HEK293T (cell line): Measurements from ENCODE around the gene FCER2.

Source experiments
- ARNT ChIP-seq: fragments of 450-650 bp; IDR thresholded peaks from 2 replicates; pipeline ENCODE4 v1.6.1; 2017; ENCODE audit warnings: mild to moderate bottlenecking
- BHLHE40 ChIP-seq: fragments of 450-650 bp; IDR thresholded peaks from 2 replicates; pipeline ENCODE4 v1.6.1; 2016; ENCODE audit warnings: mild to moderate bottlenecking, moderate library complexity, borderline replicate concordance
- CTBP1 ChIP-seq: fragments of 450-650 bp; IDR thresholded peaks from 2 replicates; pipeline ENCODE4 v1.6.1; 2016; ENCODE audit warnings: borderline replicate concordance
- ELF4 ChIP-seq: fragments of 450-650 bp; IDR thresholded peaks from 2 replicates; pipeline ENCODE4 v1.6.1; 2017; ENCODE audit warnings: antibody characterized with exemption
- FOXK2 ChIP-seq: fragments of 450-650 bp; IDR thresholded peaks from 2 replicates; pipeline ENCODE4 v1.6.1; 2016; ENCODE audit warnings: mild to moderate bottlenecking
- FOXM1 ChIP-seq: fragments of 450-650 bp; IDR thresholded peaks from 2 replicates; pipeline ENCODE4 v1.6.1; 2017; ENCODE audit warnings: mild to moderate bottlenecking, borderline replicate concordance
- HDGF ChIP-seq: fragments of 450-650 bp; IDR thresholded peaks from 2 replicates; pipeline ENCODE4 v1.6.1; 2017; ENCODE audit warnings: antibody characterized with exemption, borderline replicate concordance
- L3MBTL2 ChIP-seq: fragments of 450-650 bp; conservative IDR thresholded peaks from 2 replicates; pipeline ENCODE4 v1.6.1; 2016; ENCODE audit warnings: mild to moderate bottlenecking
- NFRKB ChIP-seq: fragments of 450-650 bp; IDR thresholded peaks from 2 replicates; pipeline ENCODE4 v1.6.1; 2016; ENCODE audit warnings: mild to moderate bottlenecking, moderate library complexity
- SP1 ChIP-seq: fragments of 450-650 bp; IDR thresholded peaks from 2 replicates; pipeline ENCODE4 v1.6.1; 2017
- SUZ12 ChIP-seq: fragments of 450-650 bp; IDR thresholded peaks from 2 replicates; pipeline ENCODE4 v1.6.1; 2016; ENCODE audit warnings: mild to moderate bottlenecking
- TARDBP ChIP-seq: fragments of 450-650 bp; IDR thresholded peaks from 2 replicates; pipeline ENCODE4 v1.6.1; 2016
- ZNF384 ChIP-seq: fragments of 450-650 bp; IDR thresholded peaks from 2 replicates; pipeline ENCODE4 v1.6.1; 2016
- TF ChIP-seq, protein P1 (sequence below): fragments of 450-650 bp; IDR thresholded peaks from 2 replicates; pipeline ENCODE4 v1.6.1; 2016

DNA sequence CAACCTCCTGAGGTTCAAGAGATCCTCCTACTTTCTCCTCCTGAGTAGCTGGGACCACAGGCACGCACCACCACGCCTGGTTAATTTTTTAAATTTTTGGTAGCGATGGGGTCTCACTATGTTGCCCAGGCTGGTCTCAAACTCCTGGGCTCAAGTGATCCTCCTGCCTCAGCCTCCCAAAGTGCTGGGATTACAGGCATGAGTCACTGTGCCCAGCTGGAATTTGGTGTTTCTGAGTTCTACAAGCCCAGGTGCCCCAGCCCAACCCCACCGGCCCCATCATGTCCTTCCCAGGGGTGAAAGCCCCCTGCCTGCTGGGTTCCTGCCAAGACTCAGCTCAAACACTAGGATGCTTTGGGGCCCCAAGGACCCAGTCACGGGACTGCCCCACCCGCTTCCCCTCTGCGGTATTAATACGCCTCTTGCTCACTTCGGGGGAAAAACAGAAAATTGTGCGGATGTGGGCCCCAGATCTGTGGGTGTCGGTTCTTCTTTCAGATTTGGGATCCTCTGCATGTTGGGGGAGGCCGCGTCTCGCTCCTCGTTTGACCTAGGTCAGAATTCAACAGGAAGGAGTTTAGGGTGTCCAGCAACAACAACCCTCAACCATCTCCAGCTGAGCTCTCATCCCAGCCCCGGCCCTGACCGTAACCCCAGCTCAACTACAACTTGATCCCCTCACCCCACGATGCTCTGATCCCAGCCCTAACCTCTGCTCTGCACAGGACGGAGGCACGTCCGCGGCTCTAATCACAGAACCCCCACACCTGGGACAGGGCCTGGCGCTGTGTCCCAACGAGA is 3.7 kb upstream of the FCER2 start:
- no peak for TF ChIP-seq ELF4
- no peak for TF ChIP-seq TARDBP
- TF ChIP-seq, protein P1, sequence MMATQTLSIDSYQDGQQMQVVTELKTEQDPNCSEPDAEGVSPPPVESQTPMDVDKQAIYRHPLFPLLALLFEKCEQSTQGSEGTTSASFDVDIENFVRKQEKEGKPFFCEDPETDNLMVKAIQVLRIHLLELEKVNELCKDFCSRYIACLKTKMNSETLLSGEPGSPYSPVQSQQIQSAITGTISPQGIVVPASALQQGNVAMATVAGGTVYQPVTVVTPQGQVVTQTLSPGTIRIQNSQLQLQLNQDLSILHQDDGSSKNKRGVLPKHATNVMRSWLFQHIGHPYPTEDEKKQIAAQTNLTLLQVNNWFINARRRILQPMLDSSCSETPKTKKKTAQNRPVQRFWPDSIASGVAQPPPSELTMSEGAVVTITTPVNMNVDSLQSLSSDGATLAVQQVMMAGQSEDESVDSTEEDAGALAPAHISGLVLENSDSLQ: no peak
- TF ChIP-seq ZNF384: no peak
- no peak for TF ChIP-seq CTBP1
- no peak for TF ChIP-seq SUZ12
- no peak for TF ChIP-seq NFRKB
- TF ChIP-seq SP1: no peak
- no peak for TF ChIP-seq FOXK2
- TF ChIP-seq BHLHE40: no peak
- no peak for TF ChIP-seq HDGF
- no peak for TF ChIP-seq FOXM1
- no peak for TF ChIP-seq ARNT
- TF ChIP-seq L3MBTL2: no peak
